Measurements from ENCODE around the gene CHCHD3. TPM values are rescaled to one million over a fixed set of nuclear protein-coding genes. Genes with fewer than 3 reads are reported as not detected.
A peak's percentile ranks its signal among the peaks of the same experiment; 100 is the strongest.

Gene CHCHD3
- total RNA-seq, 1 experiment from 2014 or later: 114 TPM

DNA sequence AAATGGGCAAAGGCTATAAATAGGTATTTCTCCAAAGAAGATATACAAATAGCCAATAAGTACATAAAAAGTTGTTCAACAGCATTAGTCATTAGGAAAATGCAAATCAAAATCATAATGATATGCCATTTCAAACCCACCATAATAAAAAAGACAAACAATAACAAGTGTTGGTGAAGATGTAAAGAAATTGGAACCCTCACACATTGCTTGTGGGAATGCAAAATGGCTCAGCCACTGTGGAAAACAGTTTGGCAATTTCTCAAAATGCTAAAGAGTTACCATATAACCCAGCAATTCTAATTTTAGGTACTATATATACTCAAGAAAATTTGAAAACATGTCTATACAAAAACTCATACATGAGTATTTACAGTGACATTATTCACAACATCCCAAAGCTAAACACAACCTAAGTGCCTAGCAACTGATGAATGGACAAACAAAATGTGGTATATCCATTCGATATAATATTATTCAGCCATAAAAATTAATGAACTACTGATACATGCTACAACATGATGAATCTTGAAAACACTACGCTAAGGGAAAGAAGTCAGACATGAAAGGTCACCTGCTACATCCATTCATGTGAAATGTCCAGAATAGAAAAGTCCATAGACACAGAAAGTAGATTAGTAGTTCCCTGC lies 55.6 kb downstream of the CHCHD3 start (continued):
- TF ChIP-seq ZMAT4 (CRISPR knock-in tag; IDR thresholded peaks at IDR 0.05) (no peak), NR1H2 (CRISPR knock-in tag; IDR thresholded peaks at IDR 0.05) (no peak), CBFB (CRISPR knock-in tag; IDR thresholded peaks at IDR 0.05; ENCODE audit: low read depth) (no peak), ZBTB43 (CRISPR knock-in tag; IDR thresholded peaks at IDR 0.05) (no peak), GABPB1 (CRISPR knock-in tag; IDR thresholded peaks at IDR 0.05) (no peak), MAX (CRISPR knock-in tag; IDR thresholded peaks at IDR 0.05) (no peak), ZNF416 (CRISPR knock-in tag; IDR thresholded peaks at IDR 0.05) (no peak)

DNA sequence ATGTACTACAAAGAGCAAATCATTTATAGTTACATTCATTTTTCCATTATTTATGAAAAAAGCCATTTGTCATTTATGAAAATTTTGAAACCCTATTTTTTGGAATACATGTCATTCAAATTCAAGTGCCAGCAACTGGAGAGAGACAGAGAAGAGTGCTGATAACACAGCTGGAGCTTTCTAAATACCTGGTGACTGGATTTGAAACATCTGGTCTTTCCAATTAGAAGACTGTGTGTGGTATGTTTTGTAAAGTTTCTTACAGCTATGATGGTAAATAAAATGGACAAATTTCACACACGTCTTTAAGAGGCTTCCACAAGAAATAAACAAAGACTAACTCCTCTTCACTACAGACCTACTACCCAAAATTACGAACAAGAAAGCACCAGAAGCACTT lies 56.8 kb downstream of the CHCHD3 start:
- ATAC-seq: no peak

DNA sequence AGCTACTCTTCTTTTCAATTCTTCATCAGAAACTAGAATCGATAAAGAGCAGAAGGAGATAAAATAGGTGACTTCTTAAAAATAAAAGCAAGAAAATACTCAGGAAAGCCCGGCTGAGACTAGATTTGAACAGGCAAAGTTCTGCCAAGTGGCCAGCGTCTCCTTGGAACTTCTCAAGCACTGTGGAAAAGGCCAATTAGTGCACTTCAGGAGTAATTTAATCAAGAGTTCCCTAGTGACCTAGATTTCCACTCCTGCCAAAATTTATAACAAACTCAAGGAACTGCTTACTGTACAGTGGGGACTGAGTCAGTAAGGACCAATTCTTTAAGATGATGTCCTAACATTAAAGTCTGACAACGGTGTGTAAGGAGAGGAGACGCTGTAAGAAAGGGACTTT lies 57.3 kb downstream of the CHCHD3 start:
- no peak overlapping the region for H3K4me3 Mint-ChIP-seq

More for the DNA sequence above, 56.8 kb downstream of the CHCHD3 start:
- Mint-ChIP-seq H3K4me3 (no peak overlapping the region), H3K36me3 (peaks cover 6% of the 10 kb centered on the region; the same call in 1 of the 2 replicates), H3K4me1 (peaks cover 25% of the 10 kb centered on the region), H3K27me3 (ENCODE audit: low read depth) (no peaks in the 10 kb centered on the region), H3K9me3 (peaks cover 4% of the 10 kb centered on the region), H3K27ac (peak overlapping the region; percentile 2; the same call in 1 of the 2 replicates)
- ChIA-PET POLR2A (no interaction called here), CTCF (no interaction called here)
- no peak for DNase-seq (ENCODE audit: low spot score)
- TF ChIP-seq OVOL2 (CRISPR knock-in tag; IDR thresholded peaks at IDR 0.05; ENCODE audit: borderline replicate concordance) (no peak), FOXJ3 (CRISPR knock-in tag; IDR thresholded peaks at IDR 0.05; ENCODE audit: borderline replicate concordance) (no peak), RELA (CRISPR knock-in tag; IDR thresholded peaks at IDR 0.05; ENCODE audit: borderline replicate concordance) (no peak), CBFB (CRISPR knock-in tag; IDR thresholded peaks at IDR 0.05; ENCODE audit: low read depth) (no peak)

More for the DNA sequence above, 57.3 kb downstream of the CHCHD3 start:
- Mint-ChIP-seq H3K9me3 (peaks cover 4% of the 10 kb centered on the region), H3K4me1 (peaks cover 29% of the 10 kb centered on the region), H3K27ac (peak overlapping the region; percentile 47), H3K36me3 (peaks cover 6% of the 10 kb centered on the region; the same call in 1 of the 2 replicates), H3K27me3 (ENCODE audit: low read depth) (no peaks in the 10 kb centered on the region)
- CTCF ChIA-PET: no interaction called here
- TF ChIP-seq ZNF671 (CRISPR knock-in tag; IDR thresholded peaks at IDR 0.05) (no peak), TEAD4 (CRISPR knock-in tag; IDR thresholded peaks at IDR 0.05) (no peak), ZNF416 (CRISPR knock-in tag; IDR thresholded peaks at IDR 0.05) (no peak), ZNF423 (CRISPR knock-in tag; IDR thresholded peaks at IDR 0.05) (no peak)
- TF ChIP-seq, protein P1, sequence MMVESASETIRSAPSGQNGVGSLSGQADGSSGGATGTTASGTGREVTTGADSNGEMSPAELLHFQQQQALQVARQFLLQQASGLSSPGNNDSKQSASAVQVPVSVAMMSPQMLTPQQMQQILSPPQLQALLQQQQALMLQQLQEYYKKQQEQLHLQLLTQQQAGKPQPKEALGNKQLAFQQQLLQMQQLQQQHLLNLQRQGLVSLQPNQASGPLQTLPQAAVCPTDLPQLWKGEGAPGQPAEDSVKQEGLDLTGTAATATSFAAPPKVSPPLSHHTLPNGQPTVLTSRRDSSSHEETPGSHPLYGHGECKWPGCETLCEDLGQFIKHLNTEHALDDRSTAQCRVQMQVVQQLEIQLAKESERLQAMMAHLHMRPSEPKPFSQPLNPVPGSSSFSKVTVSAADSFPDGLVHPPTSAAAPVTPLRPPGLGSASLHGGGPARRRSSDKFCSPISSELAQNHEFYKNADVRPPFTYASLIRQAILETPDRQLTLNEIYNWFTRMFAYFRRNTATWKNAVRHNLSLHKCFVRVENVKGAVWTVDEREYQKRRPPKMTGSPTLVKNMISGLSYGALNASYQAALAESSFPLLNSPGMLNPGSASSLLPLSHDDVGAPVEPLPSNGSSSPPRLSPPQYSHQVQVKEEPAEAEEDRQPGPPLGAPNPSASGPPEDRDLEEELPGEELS (CRISPR knock-in tag; IDR thresholded peaks at IDR 0.05): no peak
- TF ChIP-seq, protein P2, sequence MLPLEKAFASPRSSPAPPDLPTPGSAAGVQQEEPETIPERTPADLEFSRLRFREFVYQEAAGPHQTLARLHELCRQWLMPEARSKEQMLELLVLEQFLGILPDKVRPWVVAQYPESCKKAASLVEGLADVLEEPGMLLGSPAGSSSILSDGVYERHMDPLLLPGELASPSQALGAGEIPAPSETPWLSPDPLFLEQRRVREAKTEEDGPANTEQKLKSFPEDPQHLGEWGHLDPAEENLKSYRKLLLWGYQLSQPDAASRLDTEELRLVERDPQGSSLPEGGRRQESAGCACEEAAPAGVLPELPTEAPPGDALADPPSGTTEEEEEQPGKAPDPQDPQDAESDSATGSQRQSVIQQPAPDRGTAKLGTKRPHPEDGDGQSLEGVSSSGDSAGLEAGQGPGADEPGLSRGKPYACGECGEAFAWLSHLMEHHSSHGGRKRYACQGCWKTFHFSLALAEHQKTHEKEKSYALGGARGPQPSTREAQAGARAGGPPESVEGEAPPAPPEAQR (CRISPR knock-in tag; IDR thresholded peaks at IDR 0.05): no peak
- POLR2A ChIA-PET: no interaction called here
- DNase-seq (ENCODE audit: low spot score) (no peak), ATAC-seq (no peak)

Measured in WTC11 (cell line).